Activated T-helper 1 cell treated with anti-CD3 and anti-CD28 coated beads, Interleukin-12 subunit alpha, Interleukin-12 subunit beta, Interleukin-2, Interleukin-4 antibody, amounts not matched to agents 30 ng/mL and 10 ng/mL and 1 ng/mL, durations not matched to agents 14 hours and 24 hours and 36 hours (primary cell): Measurements from ENCODE around the gene TOMM34. TPM values are rescaled to one million over a fixed set of nuclear protein-coding genes. Genes with fewer than 3 reads are reported as not detected.

Experiments used
- DNase-seq: peaks from one replicate; pipeline ENCODE4 v3.0.0; 2021; ENCODE audit warnings: low spot score
- H3K27ac Mint-ChIP-seq: one replicate; pipeline ENCODE4 v1.8.0; 2021; ENCODE audit warnings: mild to moderate bottlenecking, mixed read lengths
- H3K27me3 Mint-ChIP-seq: one replicate; pipeline ENCODE4 v1.8.0; 2022; ENCODE audit warnings: mild to moderate bottlenecking, moderate library complexity, mixed read lengths; ENCODE audit not compliant: insufficient read depth
- H3K36me3 Mint-ChIP-seq: one replicate; pipeline ENCODE4 v1.8.0; 2021; ENCODE audit warnings: low read depth, mixed read lengths
- H3K4me1 Mint-ChIP-seq: one replicate; pipeline ENCODE4 v1.8.0; 2021; ENCODE audit warnings: low read depth, mixed read lengths
- H3K4me3 Mint-ChIP-seq: one replicate; pipeline ENCODE4 v1.8.0; 2021; ENCODE audit warnings: mild to moderate bottlenecking, moderate library complexity, mixed read lengths
- H3K9me3 Mint-ChIP-seq: one replicate; pipeline ENCODE4 v1.8.0; 2021; ENCODE audit warnings: mixed read lengths
- intact Hi-C: fragments of 100-400 bp; cut with micrococcal nuclease; formaldehyde crosslinking; loops from one replicate; pipeline ENCODE4 v1.15.1; 2024
- total RNA-seq: library from RNA; stranded (reverse); gene quantifications from 2 replicates; pipeline ENCODE4 v1.2.3, GENCODE V29; 2022

Gene TOMM34
- total RNA-seq, 1 donor from 2014 or later: 55.4 TPM

DNA sequence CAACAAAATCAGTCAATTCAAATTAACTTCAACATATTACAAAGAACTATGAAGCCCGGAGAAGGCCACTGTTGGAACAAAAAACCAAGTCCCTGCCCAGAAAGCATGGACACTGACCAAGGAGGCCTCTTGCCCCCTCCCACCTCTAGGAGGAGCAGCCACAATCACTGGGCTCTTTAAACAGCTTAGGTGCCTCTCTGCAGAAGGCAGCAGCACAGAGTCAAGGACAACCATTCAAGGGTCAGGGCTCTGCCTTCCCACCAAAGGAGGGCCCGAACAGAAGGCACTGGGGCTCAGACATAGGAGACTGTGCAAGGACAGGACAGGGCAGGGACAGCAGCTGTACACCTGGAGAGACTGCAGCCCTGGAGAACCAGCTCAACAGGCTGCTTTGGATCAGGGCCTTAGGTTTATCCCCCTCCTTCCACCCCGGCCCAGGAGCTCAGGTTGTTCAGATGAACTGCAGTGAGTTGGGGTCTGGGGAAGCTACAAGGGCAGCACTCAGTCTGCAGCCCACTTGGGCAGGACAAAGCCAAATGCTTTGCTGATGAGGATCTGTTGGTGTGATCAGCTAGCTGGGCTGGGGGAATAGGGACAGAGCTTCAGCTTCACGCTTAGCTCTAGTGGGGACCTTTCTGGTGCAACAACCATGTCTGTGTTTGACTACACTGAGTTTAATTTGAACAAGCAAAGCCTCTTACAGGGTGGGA lies 17.8 kb downstream of the TOMM34 start:
- Mint-ChIP-seq H3K4me3 (no peak overlapping the region), H3K27ac (no peak overlapping the region), H3K27me3 (no peaks in the 10 kb centered on the region), H3K4me1 (no peaks in the 10 kb centered on the region), H3K36me3 (peaks cover 58% of the 10 kb centered on the region), H3K9me3 (no peaks in the 10 kb centered on the region)
- intact Hi-C loops: no loop called here
- DNase-seq: no peak

DNA sequence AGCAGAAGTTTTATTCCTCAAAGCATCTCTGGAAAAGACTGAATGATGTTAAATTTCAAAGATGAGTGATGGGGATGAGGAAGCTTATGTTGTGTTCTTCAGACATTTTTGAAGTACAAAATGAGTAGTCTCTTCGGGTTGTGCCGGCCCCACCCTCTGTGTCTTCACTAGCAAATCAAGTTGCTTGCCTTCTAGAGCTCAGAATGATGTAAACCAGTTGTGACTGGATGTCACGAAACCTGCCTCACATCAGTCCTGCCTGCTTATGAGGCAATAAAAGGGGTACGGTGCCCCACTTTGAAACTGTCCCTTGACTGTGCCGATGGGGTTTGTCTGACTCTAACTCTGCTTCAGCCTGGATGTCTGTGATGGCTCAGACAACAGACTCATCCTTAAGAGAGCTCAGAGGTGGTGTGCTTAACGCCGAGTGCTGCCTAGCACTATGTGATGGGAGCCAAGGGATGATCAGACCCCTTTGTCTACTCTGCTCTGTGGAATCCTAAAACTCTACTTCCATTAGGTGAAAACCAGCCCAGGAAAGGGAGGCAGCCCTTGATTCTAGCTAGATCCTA lies 19.0 kb downstream of the TOMM34 start:
- intact Hi-C loops: no loop called here

DNA sequence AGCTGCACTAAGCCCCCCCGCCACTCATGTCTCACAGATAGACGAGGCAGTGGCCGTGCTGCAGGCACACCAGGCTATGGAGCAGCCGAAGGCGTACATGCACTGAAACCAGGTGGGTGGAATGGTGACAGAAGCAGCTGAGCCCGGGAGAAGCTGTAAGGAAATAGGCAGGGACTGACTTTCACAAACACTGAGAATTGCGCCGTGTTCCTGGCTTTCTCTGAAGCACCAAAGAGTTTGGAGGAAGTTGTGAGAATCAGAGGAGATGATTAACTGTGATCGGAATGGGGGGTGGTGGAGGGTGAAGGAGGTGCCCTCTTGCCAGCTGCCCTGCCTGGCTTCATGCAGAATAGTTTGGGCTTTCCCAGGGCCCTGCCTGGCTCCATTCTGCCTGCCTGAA lies 21.6 kb downstream of the TOMM34 start:
- Mint-ChIP-seq H3K27ac (no peak overlapping the region), H3K27me3 (no peaks in the 10 kb centered on the region), H3K4me1 (no peaks in the 10 kb centered on the region), H3K4me3 (no peak overlapping the region), H3K9me3 (no peaks in the 10 kb centered on the region), H3K36me3 (peaks cover 35% of the 10 kb centered on the region)
- no peak for DNase-seq
- intact Hi-C loops: no loop called here

More for the DNA sequence above, 19.0 kb downstream of the TOMM34 start:
- peaks cover 53% of the 10 kb centered on the region for H3K36me3 Mint-ChIP-seq
- H3K4me3 Mint-ChIP-seq: no peak overlapping the region
- no peaks in the 10 kb centered on the region for H3K9me3 Mint-ChIP-seq
- H3K27ac Mint-ChIP-seq: no peak overlapping the region
- no peaks in the 10 kb centered on the region for H3K27me3 Mint-ChIP-seq
- no peaks in the 10 kb centered on the region for H3K4me1 Mint-ChIP-seq
- DNase-seq: no peak

DNA sequence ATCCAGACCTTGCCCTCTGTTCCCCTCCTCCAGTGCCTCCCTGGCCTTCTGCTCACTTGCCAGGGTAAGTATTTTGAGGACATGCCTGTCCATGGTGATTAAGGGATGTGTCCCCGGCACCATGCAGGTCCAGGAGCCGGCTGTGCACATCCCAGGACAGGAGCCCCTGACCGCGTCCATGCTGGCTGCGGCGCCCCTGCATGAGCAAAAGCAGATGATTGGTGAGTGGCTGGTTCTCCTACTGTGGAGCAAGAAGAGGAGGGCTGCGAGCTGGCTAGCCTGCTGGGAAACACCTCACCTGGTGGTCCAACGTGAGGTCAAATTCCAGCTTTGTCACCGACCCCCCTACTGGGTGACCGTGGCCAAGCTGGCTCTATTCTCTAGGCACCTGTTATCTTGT lies 23.7 kb downstream of the TOMM34 start:
- H3K27me3 Mint-ChIP-seq: no peaks in the 10 kb centered on the region
- H3K9me3 Mint-ChIP-seq: no peaks in the 10 kb centered on the region
- H3K36me3 Mint-ChIP-seq: peaks cover 28% of the 10 kb centered on the region
- H3K4me1 Mint-ChIP-seq: no peaks in the 10 kb centered on the region
- H3K4me3 Mint-ChIP-seq: no peak overlapping the region
- intact Hi-C loops: no loop called here
- H3K27ac Mint-ChIP-seq: no peak overlapping the region
- no peak for DNase-seq

DNA sequence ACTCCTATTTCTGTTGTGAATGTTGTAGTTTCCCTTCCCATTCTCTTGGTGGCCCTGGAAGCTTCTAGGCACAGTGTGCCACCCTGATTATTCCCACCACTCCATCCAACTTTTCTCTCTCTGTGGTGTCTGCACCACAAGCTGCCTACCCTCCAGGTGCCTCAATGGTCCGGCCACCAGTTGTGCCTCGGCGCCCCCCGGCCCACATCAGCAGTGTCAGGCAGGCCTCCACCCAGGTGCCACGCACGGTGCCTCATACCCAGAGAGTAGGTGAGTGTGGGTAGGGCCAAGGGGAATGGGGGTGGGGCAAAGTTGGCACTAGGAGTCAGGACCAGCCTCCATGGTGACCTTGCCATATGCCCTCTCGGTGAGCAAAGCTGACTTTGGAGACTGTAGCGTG lies 27.3 kb downstream of the TOMM34 start:
- intact Hi-C loops: no loop called here
- Mint-ChIP-seq H3K4me3 (no peak overlapping the region), H3K27me3 (no peaks in the 10 kb centered on the region), H3K36me3 (peaks cover 24% of the 10 kb centered on the region), H3K27ac (no peak overlapping the region), H3K9me3 (no peaks in the 10 kb centered on the region), H3K4me1 (no peaks in the 10 kb centered on the region)
- DNase-seq: no peak

DNA sequence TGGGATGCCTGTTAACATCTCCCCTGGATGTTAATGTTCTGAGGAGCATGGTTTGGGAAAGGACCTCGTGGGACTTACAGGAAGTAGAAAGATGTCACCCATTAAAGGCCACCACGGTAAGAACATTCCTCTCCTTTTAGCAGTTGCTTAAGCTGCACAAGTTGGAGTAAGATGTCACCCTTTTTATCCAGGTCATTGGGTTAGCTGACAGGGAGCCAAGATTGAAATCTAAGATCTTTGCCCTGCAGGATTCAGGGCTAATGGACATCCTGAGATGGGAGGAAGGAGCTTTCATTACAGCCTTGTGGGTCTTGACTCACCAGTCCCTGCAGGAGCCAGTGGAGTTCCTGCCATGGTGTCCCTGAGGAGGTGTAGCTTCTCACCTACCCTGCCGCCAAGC lies 28.3 kb downstream of the TOMM34 start:
- intact Hi-C loops: no loop called here
- Mint-ChIP-seq H3K9me3 (no peaks in the 10 kb centered on the region), H3K4me3 (no peak overlapping the region), H3K36me3 (peaks cover 24% of the 10 kb centered on the region), H3K4me1 (no peaks in the 10 kb centered on the region), H3K27ac (no peak overlapping the region), H3K27me3 (no peaks in the 10 kb centered on the region)
- no peak for DNase-seq

DNA sequence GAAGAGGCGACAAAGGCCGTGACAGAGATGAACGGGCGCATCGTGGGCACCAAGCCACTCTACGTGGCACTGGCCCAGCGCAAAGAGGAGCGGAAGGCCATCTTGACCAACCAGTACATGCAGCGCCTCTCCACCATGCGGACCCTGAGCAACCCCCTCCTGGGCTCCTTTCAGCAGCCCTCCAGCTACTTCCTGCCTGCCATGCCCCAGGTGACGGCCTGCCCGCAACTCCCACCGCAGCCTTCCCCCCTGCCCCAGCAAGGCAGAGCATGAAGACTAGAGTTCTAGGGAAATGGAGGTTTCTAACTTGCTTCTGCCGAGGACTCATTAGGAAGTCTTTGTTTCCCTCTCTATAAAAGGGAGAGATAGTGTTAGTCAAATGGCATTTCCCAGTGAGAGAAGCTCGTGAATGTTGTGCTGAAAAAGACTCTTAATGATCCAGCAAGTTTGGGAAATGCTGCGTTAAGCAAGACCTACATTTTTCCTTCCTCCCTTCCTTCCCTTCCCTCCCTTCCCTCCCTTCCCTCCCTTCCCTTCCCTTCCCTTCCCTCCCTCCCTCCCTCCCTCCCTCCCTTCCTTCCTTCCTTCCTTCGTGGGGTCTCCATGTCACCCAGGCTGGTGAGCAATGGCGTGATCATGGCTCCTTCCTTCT lies 29.6 kb downstream of the TOMM34 start:
- Mint-ChIP-seq H3K4me3 (no peak overlapping the region), H3K4me1 (no peaks in the 10 kb centered on the region), H3K9me3 (no peaks in the 10 kb centered on the region), H3K36me3 (peaks cover 19% of the 10 kb centered on the region), H3K27me3 (no peaks in the 10 kb centered on the region), H3K27ac (no peak overlapping the region)
- DNase-seq: no peak
- intact Hi-C loops: no loop called here

DNA sequence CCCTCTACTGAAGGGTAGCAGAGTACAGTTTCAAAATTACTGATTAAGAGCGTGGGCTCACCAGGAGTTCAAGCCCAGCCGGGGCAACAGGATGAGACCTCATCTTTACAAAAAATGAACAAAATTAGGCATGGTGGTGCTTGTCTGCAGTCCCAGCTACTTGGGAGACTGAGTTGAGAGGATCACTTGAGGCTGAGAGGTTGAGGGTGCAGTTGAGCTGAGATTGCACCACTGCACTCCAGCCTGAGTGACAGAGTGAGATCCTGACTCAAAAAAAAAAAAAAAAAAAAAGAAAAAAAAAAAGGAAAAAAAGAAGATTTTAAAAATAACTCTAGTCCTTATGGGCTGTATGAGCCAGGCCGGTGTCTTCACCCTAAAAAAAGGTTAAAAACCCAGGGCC lies 31.6 kb downstream of the TOMM34 start:
- H3K4me1 Mint-ChIP-seq: no peaks in the 10 kb centered on the region
- no peak for DNase-seq
- H3K27ac Mint-ChIP-seq: no peak overlapping the region
- no peak overlapping the region for H3K4me3 Mint-ChIP-seq
- peaks cover 17% of the 10 kb centered on the region for H3K36me3 Mint-ChIP-seq
- H3K9me3 Mint-ChIP-seq: no peaks in the 10 kb centered on the region
- intact Hi-C loops: no loop called here
- no peaks in the 10 kb centered on the region for H3K27me3 Mint-ChIP-seq

DNA sequence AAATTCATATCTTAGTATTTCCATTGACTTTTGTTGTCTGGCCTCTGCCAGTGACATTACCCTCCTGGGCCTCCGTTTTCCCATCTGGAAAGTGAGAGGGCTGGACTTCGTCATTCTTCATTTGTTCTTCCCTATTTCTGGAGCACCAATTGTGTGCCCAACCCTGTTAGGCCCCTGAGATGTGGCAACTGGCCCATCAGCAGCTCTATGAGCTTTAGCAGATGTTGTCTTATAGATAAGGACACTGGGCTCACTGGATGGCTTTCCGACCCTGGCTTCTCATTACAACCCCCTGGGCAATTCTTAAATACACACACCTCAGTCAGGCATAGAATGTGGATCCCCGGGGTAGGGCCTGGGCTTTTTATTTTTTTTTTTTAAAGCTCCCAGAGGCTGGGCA lies 35.7 kb downstream of the TOMM34 start:
- Mint-ChIP-seq H3K27ac (no peak overlapping the region), H3K36me3 (peaks cover 7% of the 10 kb centered on the region), H3K4me3 (no peak overlapping the region), H3K27me3 (no peaks in the 10 kb centered on the region), H3K9me3 (no peaks in the 10 kb centered on the region), H3K4me1 (no peaks in the 10 kb centered on the region)
- DNase-seq: no peak
- intact Hi-C loops: no loop called here

DNA sequence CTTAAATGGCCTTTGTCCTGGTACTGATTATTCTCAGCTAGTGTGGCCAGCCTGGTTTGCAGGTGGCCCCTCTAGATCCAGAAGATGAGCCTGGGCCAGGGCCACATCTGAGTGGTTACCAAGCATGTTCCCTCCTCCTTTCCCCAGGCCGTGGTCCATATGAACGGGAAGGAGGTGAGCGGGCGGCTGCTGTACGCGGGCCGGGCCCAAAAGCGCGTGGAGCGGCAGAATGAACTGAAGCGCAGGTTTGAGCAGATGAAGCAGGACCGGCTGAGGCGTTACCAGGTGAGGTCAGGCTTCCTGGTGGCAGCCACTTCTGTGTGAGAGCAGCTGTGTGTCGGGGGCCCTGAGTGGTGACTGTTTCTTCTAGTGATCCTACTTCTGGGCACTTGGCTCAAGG lies 38.8 kb downstream of the TOMM34 start:
- Mint-ChIP-seq H3K9me3 (no peaks in the 10 kb centered on the region), H3K27ac (no peak overlapping the region), H3K27me3 (no peaks in the 10 kb centered on the region), H3K4me3 (no peak overlapping the region), H3K36me3 (peaks cover 14% of the 10 kb centered on the region), H3K4me1 (no peaks in the 10 kb centered on the region)
- intact Hi-C loops: no loop called here
- no peak for DNase-seq

DNA sequence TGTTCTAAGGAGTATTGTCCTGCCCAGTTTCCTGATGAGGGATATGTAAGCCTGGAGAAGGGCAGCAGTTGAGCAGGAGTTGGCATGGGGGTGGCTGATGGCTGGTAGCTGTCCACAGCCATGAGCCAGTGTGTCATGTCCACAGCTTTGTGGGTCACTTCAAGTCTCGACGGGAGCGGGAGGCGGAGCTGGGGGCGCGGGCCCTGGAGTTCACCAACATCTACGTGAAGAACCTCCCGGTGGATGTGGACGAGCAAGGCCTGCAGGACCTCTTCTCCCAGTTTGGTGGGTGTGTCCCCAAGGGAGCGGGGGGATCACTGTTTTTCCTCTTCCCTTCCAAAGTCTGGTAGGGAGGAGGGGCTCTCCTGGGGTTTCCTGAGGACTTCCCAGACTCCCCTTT lies 41.4 kb downstream of the TOMM34 start:
- DNase-seq: no peak
- no peaks in the 10 kb centered on the region for H3K27me3 Mint-ChIP-seq
- intact Hi-C loops: no loop called here
- H3K4me1 Mint-ChIP-seq: peaks cover 10% of the 10 kb centered on the region
- no peaks in the 10 kb centered on the region for H3K9me3 Mint-ChIP-seq
- H3K4me3 Mint-ChIP-seq: no peak overlapping the region
- H3K36me3 Mint-ChIP-seq: peaks cover 21% of the 10 kb centered on the region
- no peak overlapping the region for H3K27ac Mint-ChIP-seq

DNA sequence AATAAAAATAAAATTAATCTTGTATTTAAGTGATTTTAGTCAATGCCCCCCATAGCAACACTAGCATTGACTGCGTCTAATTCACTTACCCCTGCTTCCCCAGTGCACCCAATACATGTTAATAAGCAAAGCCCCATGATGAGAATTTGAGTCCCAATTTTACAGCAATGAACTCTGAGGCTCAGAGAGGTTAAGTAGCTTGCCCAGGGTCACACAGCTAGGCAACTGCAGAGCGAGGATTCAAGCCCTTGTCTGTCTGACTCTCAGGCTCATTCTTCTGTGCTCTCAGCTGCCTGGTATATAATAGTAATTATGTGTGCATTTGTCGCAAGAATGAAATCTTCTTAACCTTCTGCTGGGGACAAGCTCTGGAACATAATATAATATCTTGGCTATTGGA lies 41.9 kb downstream of the TOMM34 start:
- H3K36me3 Mint-ChIP-seq: peaks cover 21% of the 10 kb centered on the region
- no peak overlapping the region for H3K4me3 Mint-ChIP-seq
- intact Hi-C loops: no loop called here
- DNase-seq: no peak
- no peak overlapping the region for H3K27ac Mint-ChIP-seq
- H3K9me3 Mint-ChIP-seq: no peaks in the 10 kb centered on the region
- peaks cover 10% of the 10 kb centered on the region for H3K4me1 Mint-ChIP-seq
- H3K27me3 Mint-ChIP-seq: no peaks in the 10 kb centered on the region

DNA sequence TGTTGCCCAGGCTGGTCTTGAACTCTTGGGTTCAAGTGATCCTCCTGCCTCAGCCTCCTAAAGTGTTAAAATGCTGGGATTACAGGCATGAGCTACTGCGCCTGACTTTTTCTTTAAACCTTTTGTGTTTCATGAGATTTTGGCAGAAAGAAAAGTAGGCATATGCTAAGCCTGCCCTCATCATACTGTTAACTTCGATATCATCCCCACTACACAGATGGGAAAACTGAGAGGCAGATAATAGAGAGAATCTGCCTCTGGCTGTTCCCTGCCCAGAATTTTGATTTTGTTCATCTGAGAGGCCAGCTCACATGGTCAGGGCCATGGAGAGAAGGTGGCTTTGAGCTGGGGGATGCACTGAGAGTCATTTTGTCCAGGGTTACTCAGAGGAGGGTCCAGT lies 42.8 kb downstream of the TOMM34 start:
- Mint-ChIP-seq H3K9me3 (no peaks in the 10 kb centered on the region), H3K27ac (no peak overlapping the region), H3K4me3 (no peak overlapping the region), H3K36me3 (peaks cover 24% of the 10 kb centered on the region), H3K4me1 (peaks cover 16% of the 10 kb centered on the region), H3K27me3 (no peaks in the 10 kb centered on the region)
- DNase-seq: no peak
- intact Hi-C loops: no loop called here
